Measurements from ENCODE around the gene CD81. TPM values are rescaled to one million over a fixed set of nuclear protein-coding genes. Genes with fewer than 3 reads are reported as not detected.

The CD81 gene
- total and polyA plus RNA-seq, 9 of the 15 experiments (the other 6 are each of a cell fraction or from before 2014, with no cell fraction given), result 2.4 to 189 (median 61.7) TPM

DNA sequence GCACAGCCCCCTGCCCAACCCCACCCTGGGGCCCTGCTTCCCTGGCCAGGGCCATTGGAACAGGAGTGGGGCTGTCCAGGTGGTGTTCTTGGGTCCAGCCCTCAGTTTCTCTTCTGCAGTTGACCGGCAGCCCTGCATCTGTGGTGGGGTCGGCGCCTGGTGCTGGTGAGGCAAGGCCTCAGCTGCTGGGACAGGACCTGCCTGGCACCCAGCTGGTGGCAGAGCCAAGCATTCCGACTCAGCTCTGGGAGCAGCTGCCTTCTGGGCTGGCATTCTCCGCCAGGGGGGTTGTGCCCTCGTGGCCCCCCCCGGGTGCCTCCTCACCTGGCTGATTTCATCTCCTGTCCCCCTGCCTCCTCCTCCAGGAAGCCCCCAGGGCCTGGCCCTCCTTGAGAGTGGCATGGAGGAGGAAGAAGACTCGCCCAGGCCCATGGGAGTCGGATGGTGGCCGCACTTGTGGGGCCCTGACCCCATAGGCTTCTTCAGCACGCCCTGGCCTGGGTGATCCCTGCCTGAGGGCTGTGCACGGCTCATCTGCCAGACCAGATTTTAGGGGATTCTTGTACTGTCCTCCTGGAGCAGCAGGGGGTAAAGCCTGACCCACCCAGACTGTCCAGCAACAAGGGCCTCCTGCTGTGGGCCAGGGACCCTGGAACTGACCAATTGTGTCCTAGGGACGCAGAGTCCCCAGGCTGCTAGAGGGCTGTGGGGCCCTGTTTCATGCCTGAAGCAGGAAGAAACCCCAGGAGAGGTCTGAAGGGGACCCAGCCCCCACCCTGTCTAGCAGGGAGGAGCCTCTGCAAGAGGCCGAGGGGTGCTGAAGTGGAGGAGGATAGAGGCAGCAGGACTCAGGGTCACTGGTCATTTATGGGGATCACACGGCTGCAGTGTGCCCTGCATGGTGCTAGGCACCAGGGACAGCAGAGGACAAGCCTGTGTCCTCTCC lies 11.6 kb downstream of the CD81 start:
- Histone ChIP-seq H3K27me3 (ENCODE audit: control insufficient read depth in 2 of 2, insufficient read depth in 2 of 2, low read length in 2 of 2) (no peaks in the 10 kb centered on the region), H3K27ac (ENCODE audit: extremely low read depth, low read depth, low read length) (no peak overlapping the region), H3K9me3 (replicated peaks; ENCODE audit: control insufficient read depth, insufficient read depth, low read depth, low read length) (no peaks in the 10 kb centered on the region), H3K4me2 (ENCODE audit: insufficient read depth, low read length) (no peak overlapping the region), H3K4me3 (no peak overlapping the region), H3K4me1 (replicated peaks in 1 of 2; ENCODE audit: control insufficient read depth in 2 of 2, insufficient read depth in 2 of 2, low read length in 2 of 2) (peaks cover 8 to 87% of the 10 kb centered on the region in 2 experiments; a peak in 3 of 5 replicates), H4K20me1 (replicated peaks; ENCODE audit: control insufficient read depth, insufficient read depth, low read length) (peaks cover 65% of the 10 kb centered on the region), H2AFZ (ENCODE audit: low read depth, low read length) (no peak overlapping the region), H3K79me2 (ENCODE audit: control insufficient read depth, insufficient read depth, low read length) (peaks cover 76% of the 10 kb centered on the region), H3K9ac (ENCODE audit: insufficient read depth in 1 of 2, low read depth in 2 of 2, low read length in 2 of 2) (peak overlapping the region in 1 of 2 experiments; percentile 87; a peak in 3 of 4 replicates), H3K36me3 (ENCODE audit: control insufficient read depth, insufficient read depth, low read length) (peaks cover 69% of the 10 kb centered on the region; the same call in 2 of the 3 replicates), H3K9me1 (ENCODE audit: control insufficient read depth, insufficient read depth, low read length) (peaks cover 20% of the 10 kb centered on the region)
- FAIRE-seq (no peak), DNase-seq (ENCODE audit: extremely low read depth in 1 of 4, low spot score in 3 of 4) (no peak), ATAC-seq (no peak)
- in situ Hi-C loops (cut with MboI), result no loop called here
- TF ChIP-seq, protein P1, sequence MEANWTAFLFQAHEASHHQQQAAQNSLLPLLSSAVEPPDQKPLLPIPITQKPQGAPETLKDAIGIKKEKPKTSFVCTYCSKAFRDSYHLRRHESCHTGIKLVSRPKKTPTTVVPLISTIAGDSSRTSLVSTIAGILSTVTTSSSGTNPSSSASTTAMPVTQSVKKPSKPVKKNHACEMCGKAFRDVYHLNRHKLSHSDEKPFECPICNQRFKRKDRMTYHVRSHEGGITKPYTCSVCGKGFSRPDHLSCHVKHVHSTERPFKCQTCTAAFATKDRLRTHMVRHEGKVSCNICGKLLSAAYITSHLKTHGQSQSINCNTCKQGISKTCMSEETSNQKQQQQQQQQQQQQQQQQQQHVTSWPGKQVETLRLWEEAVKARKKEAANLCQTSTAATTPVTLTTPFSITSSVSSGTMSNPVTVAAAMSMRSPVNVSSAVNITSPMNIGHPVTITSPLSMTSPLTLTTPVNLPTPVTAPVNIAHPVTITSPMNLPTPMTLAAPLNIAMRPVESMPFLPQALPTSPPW (CRISPR knock-in tag; IDR thresholded peaks at IDR 0.05), result no peak
- TF ChIP-seq KAT8 (IDR thresholded peaks at IDR 0.05; ENCODE audit: low read depth) (no peak), POLR2G (IDR thresholded peaks at IDR 0.05; ENCODE audit: low read depth, low read length) (peak; percentile 31; the same call in 1 of the 2 replicates), TBP (optimal IDR thresholded peaks at IDR 0.05; ENCODE audit: low read depth, low read length) (no peak), HSF4 (CRISPR knock-in tag; IDR thresholded peaks at IDR 0.05; ENCODE audit: borderline replicate concordance) (no peak), CREB1 (IDR thresholded peaks at IDR 0.05) (no peak), CREB1 (CRISPR knock-in tag; IDR thresholded peaks at IDR 0.05) (no peak), GATAD2B (IDR thresholded peaks at IDR 0.05; ENCODE audit: borderline replicate concordance) (no peak), ZNF143 (CRISPR knock-in tag; IDR thresholded peaks at IDR 0.05) (no peak), ZFP36 (IDR thresholded peaks at IDR 0.05; ENCODE audit: low read depth, low read length, partially characterized antibody) (peak; percentile 87), SIN3B (IDR thresholded peaks at IDR 0.05; ENCODE audit: low read depth) (no peak), TARDBP (IDR thresholded peaks at IDR 0.05) (no peak), BRD9 (IDR thresholded peaks at IDR 0.05; ENCODE audit: low read depth, partially characterized antibody) (no peak), PHF8 (IDR thresholded peaks at IDR 0.05; ENCODE audit: borderline replicate concordance, low read length) (no peak)
- TF ChIP-seq, protein P2, sequence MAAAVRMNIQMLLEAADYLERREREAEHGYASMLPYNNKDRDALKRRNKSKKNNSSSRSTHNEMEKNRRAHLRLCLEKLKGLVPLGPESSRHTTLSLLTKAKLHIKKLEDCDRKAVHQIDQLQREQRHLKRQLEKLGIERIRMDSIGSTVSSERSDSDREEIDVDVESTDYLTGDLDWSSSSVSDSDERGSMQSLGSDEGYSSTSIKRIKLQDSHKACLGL (CRISPR knock-in tag; IDR thresholded peaks at IDR 0.05; ENCODE audit: borderline replicate concordance, poor library complexity, severe bottlenecking), result no peak
- POLR2A ChIA-PET, result interaction anchor here (1.0 to 2.6 kb wide), 2 partner anchors 10 to 22 kb away, joined by 3 to 7 read pairs; no protein-coding TSS in a partner anchor
- CTCF ChIA-PET (ENCODE audit: low intra/inter-chr PET ratio), result interaction anchor here (0.7 kb wide), 1 partner anchor 144 kb away, joined by 3 read pairs; no protein-coding TSS in a partner anchor
- no TSS peak for BruUV-seq (replicated peaks)
- intact Hi-C loops (cut with micrococcal nuclease), result no loop called here
- WGBS (ENCODE audit: insufficient coverage, low coverage, missing lambda C conversion rate), result 80% methylated on average over 12 of the region's 15 CpGs
